AG04449 (cell line): ENCODE data around the gene TIMM17B.

Experiments
- CTCF ChIA-PET: fragments of 350-600 bp; formaldehyde crosslinking; extraction: SDS; loops from one replicate; lab custom pipeline; 2021; ENCODE audit warnings: antibody characterized with exemption; lab: Yijun Ruan, JAX
- POLR2A ChIA-PET: fragments of 400-600, 350-600 bp; formaldehyde crosslinking; extraction: SDS; loops from one replicate; lab custom pipeline; 2020; ENCODE audit warnings: antibody characterized with exemption, inconsistent platforms; lab: Yijun Ruan, JAX
- DNase-seq: peaks from one replicate; pipeline ENCODE4 v3.0.0-alpha.2; 2010; ENCODE audit warnings: low read depth, low spot score
- H3K4me3 ChIP-seq: 2 replicates; pipeline ENCODE4 v1.5.1; 2011; ENCODE audit warnings: low read depth, mild to moderate bottlenecking, control low read depth, low read length
- TF ChIP-seq, protein P1 (sequence below): IDR thresholded peaks from one replicate; pipeline ENCODE4 v1.5.1; 2011; ENCODE audit warnings: mild to moderate bottlenecking, moderate library complexity, low read length, control low read depth, inconsistent platforms; ENCODE audit not compliant: insufficient read depth; ENCODE audit errors: missing control alignments

The TIMM17B gene

DNA sequence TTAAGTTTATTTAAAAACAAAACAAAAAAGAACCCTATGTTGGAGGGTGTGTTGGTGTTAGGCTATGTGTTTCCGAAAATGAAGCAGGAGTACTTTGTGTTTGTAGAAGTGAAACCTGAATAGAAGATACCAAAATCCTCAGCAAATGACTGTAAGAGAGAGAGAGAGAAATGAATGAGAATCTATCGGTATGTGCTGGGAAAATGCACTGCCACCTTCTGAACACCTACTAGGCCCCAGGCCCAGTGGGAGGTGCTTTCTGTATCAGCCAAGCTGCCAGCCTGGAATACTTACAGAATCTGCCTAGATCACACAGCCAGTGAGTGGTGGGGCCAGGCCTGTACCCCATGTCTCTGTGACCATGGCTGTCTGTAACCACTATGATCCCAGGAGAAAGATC, 36.2 kb upstream of the TIMM17B start:
- TF ChIP-seq, protein P1, sequence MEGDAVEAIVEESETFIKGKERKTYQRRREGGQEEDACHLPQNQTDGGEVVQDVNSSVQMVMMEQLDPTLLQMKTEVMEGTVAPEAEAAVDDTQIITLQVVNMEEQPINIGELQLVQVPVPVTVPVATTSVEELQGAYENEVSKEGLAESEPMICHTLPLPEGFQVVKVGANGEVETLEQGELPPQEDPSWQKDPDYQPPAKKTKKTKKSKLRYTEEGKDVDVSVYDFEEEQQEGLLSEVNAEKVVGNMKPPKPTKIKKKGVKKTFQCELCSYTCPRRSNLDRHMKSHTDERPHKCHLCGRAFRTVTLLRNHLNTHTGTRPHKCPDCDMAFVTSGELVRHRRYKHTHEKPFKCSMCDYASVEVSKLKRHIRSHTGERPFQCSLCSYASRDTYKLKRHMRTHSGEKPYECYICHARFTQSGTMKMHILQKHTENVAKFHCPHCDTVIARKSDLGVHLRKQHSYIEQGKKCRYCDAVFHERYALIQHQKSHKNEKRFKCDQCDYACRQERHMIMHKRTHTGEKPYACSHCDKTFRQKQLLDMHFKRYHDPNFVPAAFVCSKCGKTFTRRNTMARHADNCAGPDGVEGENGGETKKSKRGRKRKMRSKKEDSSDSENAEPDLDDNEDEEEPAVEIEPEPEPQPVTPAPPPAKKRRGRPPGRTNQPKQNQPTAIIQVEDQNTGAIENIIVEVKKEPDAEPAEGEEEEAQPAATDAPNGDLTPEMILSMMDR: no peak
- H3K4me3 ChIP-seq: no peak overlapping the region
- no peak for DNase-seq
- ChIA-PET POLR2A (no interaction called here), CTCF (no interaction called here)

DNA sequence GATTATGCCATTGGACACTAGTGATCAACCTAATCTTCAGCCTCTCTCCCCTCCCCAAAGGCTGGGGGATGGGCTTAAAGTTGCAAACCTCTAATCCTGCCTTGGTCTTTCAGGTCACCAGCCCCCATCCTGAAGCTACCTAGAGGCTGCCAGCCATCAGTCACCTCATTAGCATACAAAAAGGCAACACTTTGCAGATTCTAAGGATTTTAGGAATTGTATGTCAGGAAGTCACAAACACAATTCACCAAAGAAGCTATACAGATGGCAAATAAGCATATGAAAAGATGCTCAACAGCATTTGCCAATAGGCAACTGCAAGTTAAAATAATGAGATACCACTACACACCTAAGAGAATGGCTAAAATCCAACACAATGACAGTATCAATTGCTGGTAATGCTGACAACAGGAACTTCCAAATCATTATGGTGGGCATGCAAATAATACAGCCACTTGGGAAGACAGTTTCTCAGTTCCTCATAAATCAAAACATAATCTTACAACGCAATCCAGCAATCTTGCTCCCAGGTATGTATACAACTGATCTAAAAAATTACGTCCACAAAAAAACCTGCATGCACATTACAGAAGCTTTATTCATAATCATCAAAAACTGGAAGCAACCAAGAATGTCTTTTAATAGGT, 30.3 kb upstream of the TIMM17B start:
- POLR2A ChIA-PET: no interaction called here
- H3K4me3 ChIP-seq: no peak overlapping the region
- CTCF ChIA-PET: interaction anchor here (0.9 kb wide), 1 partner anchor 26 kb away, joined by 3 read pairs; no protein-coding TSS in a partner anchor
- TF ChIP-seq, protein P1: no peak
- no peak for DNase-seq

DNA sequence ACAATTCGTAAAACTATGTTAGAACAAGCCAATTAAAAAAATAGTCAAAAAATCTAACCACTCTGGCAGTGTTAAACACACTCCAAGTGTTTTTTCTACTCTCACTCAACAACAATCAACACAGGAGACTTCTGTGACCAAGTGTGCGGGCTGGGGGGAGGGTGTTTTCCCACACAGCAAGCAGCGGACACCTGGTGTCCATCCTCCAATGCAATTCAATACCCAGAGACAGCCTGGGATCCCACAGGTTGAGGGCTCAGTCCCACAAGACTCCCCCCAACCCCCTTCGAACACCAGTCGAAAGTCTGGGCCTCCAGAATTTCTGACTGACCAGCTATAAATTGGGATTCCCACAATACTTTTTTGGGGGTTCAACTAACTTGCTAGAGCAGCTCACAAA, 29.6 kb upstream of the TIMM17B start:
- ChIA-PET POLR2A (no interaction called here), CTCF (interaction anchor here (0.8 to 0.9 kb wide), 2 partner anchors 16 to 27 kb away, joined by 3 read pairs; no protein-coding TSS in a partner anchor)
- no peak overlapping the region for H3K4me3 ChIP-seq
- TF ChIP-seq, protein P1: no peak
- no peak for DNase-seq

DNA sequence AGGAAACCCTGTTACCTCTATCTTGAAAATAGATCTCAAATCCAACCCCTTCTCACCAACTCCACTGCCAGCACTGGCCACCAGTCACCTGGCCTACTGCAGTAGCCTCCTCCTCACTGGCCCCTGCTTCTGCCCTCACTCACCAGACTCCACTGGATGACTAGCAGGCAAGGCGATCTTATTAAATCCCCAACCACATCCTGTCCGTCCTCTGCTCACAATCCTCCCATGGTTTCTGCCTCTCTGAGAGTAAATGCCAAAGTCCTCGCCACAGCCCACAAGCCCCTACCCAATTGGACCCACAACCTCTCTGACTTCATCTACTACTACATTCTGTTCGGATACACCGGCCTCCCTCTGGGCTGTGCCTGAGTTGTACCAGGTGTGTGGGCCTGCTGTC, 26.7 kb upstream of the TIMM17B start:
- ChIA-PET POLR2A (no interaction called here), CTCF (no interaction called here)
- H3K4me3 ChIP-seq: no peak overlapping the region
- DNase-seq: no peak
- TF ChIP-seq, protein P1: no peak

DNA sequence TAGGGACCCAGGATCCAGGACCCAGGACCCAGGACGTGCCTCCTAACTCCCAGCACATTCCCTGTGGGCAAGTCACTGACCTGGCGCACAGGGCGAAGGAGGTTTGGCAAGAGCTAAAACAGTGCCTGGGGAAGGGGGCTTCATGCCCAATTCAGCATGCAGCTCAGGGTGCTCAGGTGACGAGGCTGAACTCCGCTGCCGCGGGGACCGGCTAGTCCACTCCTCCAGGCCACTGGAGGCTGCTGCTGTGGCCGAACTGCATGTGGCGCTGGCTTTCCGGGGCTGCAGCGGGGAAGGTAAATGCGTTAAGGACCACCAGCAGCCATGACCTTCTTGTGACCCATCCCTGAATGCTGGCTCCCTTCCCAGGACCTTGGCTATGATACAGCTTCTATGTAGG, 26.2 kb upstream of the TIMM17B start:
- TF ChIP-seq, protein P1: no peak
- no peak overlapping the region for H3K4me3 ChIP-seq
- CTCF ChIA-PET: no interaction called here
- DNase-seq: no peak
- POLR2A ChIA-PET: no interaction called here

DNA sequence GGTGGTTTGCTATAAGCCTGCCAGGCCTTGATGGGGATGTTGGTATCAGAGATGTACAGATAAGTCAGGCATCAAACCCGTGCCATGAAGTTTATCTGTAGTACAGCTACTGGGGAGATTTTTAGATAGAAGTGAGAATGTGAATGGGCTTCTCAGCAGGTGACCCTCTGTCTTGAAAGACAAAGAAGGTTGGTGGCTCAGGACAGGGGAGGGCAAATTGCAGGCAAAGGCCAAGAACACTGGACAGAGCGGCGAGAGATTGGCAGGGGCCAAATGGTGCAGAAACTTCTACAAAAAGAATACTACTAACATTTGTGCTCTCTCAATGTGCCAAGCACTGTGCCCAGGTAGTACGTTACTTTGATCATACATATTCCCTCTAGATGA, 23.1 kb upstream of the TIMM17B start:
- POLR2A ChIA-PET: interaction anchor here (0.6 kb wide), 1 partner anchor 102 kb away, joined by 3 read pairs; no protein-coding TSS in a partner anchor
- H3K4me3 ChIP-seq: no peak overlapping the region
- TF ChIP-seq, protein P1: no peak
- CTCF ChIA-PET: interaction anchor here (1.4 kb wide), 1 partner anchor 123 kb away, joined by 3 read pairs; no protein-coding TSS in a partner anchor
- DNase-seq: no peak
